GM18861 (cell line): ENCODE results near the gene BLZF1.
"Not testable (repeated sequence)": the region's sequence is repeated elsewhere in the genome, so short reads cannot be mapped to it uniquely, and the experiment has no call there.

Experiments used
- ATAC-seq: cut with Tn5 transposase; IDR thresholded peaks from one replicate; pipeline ENCODE4 v1.9.1; 2021; ENCODE audit not compliant: unreplicated experiment

Gene BLZF1

GRCh38 chr1:169360415-169360814 is 7.6 kb upstream of the BLZF1 start:
- no peak for ATAC-seq

- ATAC-seq = no peak
Measured at GRCh38 chr1:169361281-169361680, 6.7 kb upstream of the BLZF1 start.

- peak; percentile 47 for ATAC-seq
Measured at GRCh38 chr1:169363046-169363730, 4.8 kb upstream of the BLZF1 start.

GRCh38 chr1:169364948-169365347 is 3.0 kb upstream of the BLZF1 start:
- no peak for ATAC-seq

- peak; percentile 4 for ATAC-seq
Measured at GRCh38 chr1:169367096-169367685, 804 bp upstream of the BLZF1 start.

GRCh38 chr1:169368406-169368769 is 393 bp downstream of the BLZF1 start:
- no peak for ATAC-seq

GRCh38 chr1:169371404-169371803 is 3.4 kb downstream of the BLZF1 start:
- ATAC-seq = no peak

GRCh38 chr1:169381162-169381561 is 13.2 kb downstream of the BLZF1 start:
- no peak for ATAC-seq

- ATAC-seq = no peak
Measured at GRCh38 chr1:169383449-169383848, 15.5 kb downstream of the BLZF1 start.

- ATAC-seq = no peak
Measured at GRCh38 chr1:169387399-169387798, 19.4 kb downstream of the BLZF1 start.

- peak; percentile 82 for ATAC-seq
Measured at GRCh38 chr1:169390303-169390702, 22.3 kb downstream of the BLZF1 start.

- ATAC-seq = no peak
Measured at GRCh38 chr1:169392406-169392805, 24.4 kb downstream of the BLZF1 start.

GRCh38 chr1:169395955-169396354 is 28.0 kb downstream of the BLZF1 start:
- no peak for ATAC-seq

GRCh38 chr1:169402578-169402977 is 34.6 kb downstream of the BLZF1 start:
- ATAC-seq = not testable (repeated sequence)

GRCh38 chr1:169408340-169408739 is 40.3 kb downstream of the BLZF1 start:
- not testable (repeated sequence) for ATAC-seq

GRCh38 chr1:169414952-169415351 is 47.0 kb downstream of the BLZF1 start:
- no peak for ATAC-seq

- no peak for ATAC-seq
Measured at GRCh38 chr1:169421309-169421708, 53.3 kb downstream of the BLZF1 start.

GRCh38 chr1:169426174-169426705 is 58.2 kb downstream of the BLZF1 start:
- no peak for ATAC-seq

- ATAC-seq = peak; percentile 64
Measured at GRCh38 chr1:169427081-169427641, 59.2 kb downstream of the BLZF1 start, which contains the start of gene CCDC181. Gene CCDC181 (minus strand): TSS chr1:169427474. CDS start chr1:169424927, 2,547 bp downstream.
